ENCODE data around the gene SYT6. TPM values are rescaled to one million over a fixed set of nuclear protein-coding genes. Genes with fewer than 3 reads are reported as not detected.

SYT6 gene
- total RNA-seq: not detected in 2 replicates

GRCh38 chr1:114153261-114154145, at the start of gene SYT6:
Gene SYT6, minus strand, starts transcription at chr1:114153869. Its CDS starts 97 bp downstream, at chr1:114153772.

Other genes with a start within 250 kb of the SYT6 start
- gene AP4B1, start 249.1 kb downstream of the SYT6 start, total RNA-seq: 13.9 and 19.8 TPM in 2 replicates
- 5.8 and 7.2 TPM in 2 replicates for gene DCLRE1B, start 248.5 kb downstream of the SYT6 start, total RNA-seq
- gene HIPK1, start 224.5 kb downstream of the SYT6 start, total RNA-seq: 23.3 and 23.5 TPM in 2 replicates
- gene OLFML3, start 174.4 kb downstream of the SYT6 start, total RNA-seq: 12.2 and 28.7 TPM in 2 replicates